HL-60/S4 treated with phorbol 12-myristate 13-acetate at 8.2 ng/mL for 4 days and 3 days (cell line): Measurements from ENCODE around the gene MCU.
"Not testable (repeated sequence)": the region's sequence is repeated elsewhere in the genome, so short reads cannot be mapped to it uniquely, and the experiment has no call there.

Source experiments
- in situ Hi-C: fragments of 300-500 bp; cut with MboI; formaldehyde crosslinking; loops from 2 replicates; pipeline ENCODE4 v1.15.0; 2022; ENCODE audit warnings: low sequenced_read_pairs

Gene MCU

GRCh38 chr10:72758930-72759329 lies 67.0 kb downstream of the MCU start:
- in situ Hi-C loops = not testable (repeated sequence)

- in situ Hi-C loops = no loop called here
Observed at GRCh38 chr10:72759584-72759983, 67.6 kb downstream of the MCU start.

- in situ Hi-C loops = no loop called here
Observed at GRCh38 chr10:72761498-72761897, 69.6 kb downstream of the MCU start.

GRCh38 chr10:72762042-72762441 lies 70.1 kb downstream of the MCU start:
- in situ Hi-C loops = no loop called here

GRCh38 chr10:72763201-72763600 lies 71.3 kb downstream of the MCU start:
- in situ Hi-C loops = no loop called here

GRCh38 chr10:72764151-72764550 lies 72.2 kb downstream of the MCU start:
- in situ Hi-C loops = no loop called here

GRCh38 chr10:72765051-72765745 lies 73.3 kb downstream of the MCU start:
- in situ Hi-C loops = no loop called here

GRCh38 chr10:72771195-72771594 lies 79.3 kb downstream of the MCU start:
- in situ Hi-C loops = not testable (repeated sequence)

- in situ Hi-C loops = no loop called here
Observed at GRCh38 chr10:72772031-72772430, 80.1 kb downstream of the MCU start.

- in situ Hi-C loops = no loop called here
Observed at GRCh38 chr10:72779874-72780273, 87.9 kb downstream of the MCU start.

- in situ Hi-C loops = no loop called here
Observed at GRCh38 chr10:72782649-72783330, 90.8 kb downstream of the MCU start.

GRCh38 chr10:72783410-72783833 lies 91.5 kb downstream of the MCU start:
- in situ Hi-C loops = no loop called here

GRCh38 chr10:72784551-72785351 lies 92.8 kb downstream of the MCU start:
- in situ Hi-C loops = no loop called here

GRCh38 chr10:72785409-72785808 lies 93.5 kb downstream of the MCU start:
- in situ Hi-C loops = no loop called here

GRCh38 chr10:72790216-72790990 lies 98.5 kb downstream of the MCU start:
- in situ Hi-C loops = no loop called here

- in situ Hi-C loops = no loop called here
Observed at GRCh38 chr10:72792288-72792687, 100.3 kb downstream of the MCU start.

GRCh38 chr10:72793752-72794151 lies 101.8 kb downstream of the MCU start:
- in situ Hi-C loops = no loop called here

GRCh38 chr10:72794260-72794659 lies 102.3 kb downstream of the MCU start:
- in situ Hi-C loops = no loop called here

- in situ Hi-C loops = no loop called here
Observed at GRCh38 chr10:72796042-72796441, 104.1 kb downstream of the MCU start.

GRCh38 chr10:72796538-72796937 lies 104.6 kb downstream of the MCU start:
- in situ Hi-C loops = no loop called here
